HT1080 (cell line): Measurements from ENCODE around the gene DYNC1LI2. TPM values are rescaled to one million over a fixed set of nuclear protein-coding genes. Genes with fewer than 3 reads are reported as not detected.

Experiments used
- total RNA-seq: library from RNA; depleted of rRNA; stranded (reverse); fragments of >200 nt; shearing (Covaris generic); gene quantifications from 2 replicates; pipeline ENCODE4 v1.2.3, GENCODE V29; 2014; rRNA removed

DYNC1LI2 gene
- total RNA-seq, 1 experiment from 2014 or later: 52.9 TPM

Other genes with a start within 250 kb of the DYNC1LI2 start
- gene TK2, start 201.5 kb downstream of the DYNC1LI2 start, total RNA-seq: 9.7 and 10.5 TPM in 2 replicates
- 78.1 and 100 TPM in 2 replicates for gene CKLF, start 199.0 kb downstream of the DYNC1LI2 start, total RNA-seq
- 6.5 and 8.7 TPM in 2 replicates for gene CMTM1, start 185.2 kb downstream of the DYNC1LI2 start, total RNA-seq
- gene CMTM2, start 172.1 kb downstream of the DYNC1LI2 start, total RNA-seq: not detected in 2 replicates
- 24.0 and 40.9 TPM in 2 replicates for gene CMTM3, start 146.9 kb downstream of the DYNC1LI2 start, total RNA-seq
- 27.0 and 34.4 TPM in 2 replicates for gene CMTM4, start 54.9 kb downstream of the DYNC1LI2 start, total RNA-seq
- not detected in 2 replicates for gene TERB1, start 50.0 kb upstream of the DYNC1LI2 start, total RNA-seq
- 86.8 and 93.6 TPM in 2 replicates for gene NAE1, start 79.4 kb upstream of the DYNC1LI2 start, total RNA-seq
- gene CA7, start 92.8 kb upstream of the DYNC1LI2 start, total RNA-seq: not detected in 2 replicates
- 10.6 and 12.1 TPM in 2 replicates for gene PDP2, start 128.9 kb upstream of the DYNC1LI2 start, total RNA-seq
- gene CDH16, start 167.3 kb upstream of the DYNC1LI2 start, total RNA-seq: not detected in 2 replicates
- gene RRAD, start 173.9 kb upstream of the DYNC1LI2 start, total RNA-seq: 0.13 TPM in 1 of 2 replicates, not detected in the other
- 230 and 244 TPM in 2 replicates for gene CIAO2B, start 182.8 kb upstream of the DYNC1LI2 start, total RNA-seq
- gene CES2, start 183.9 kb upstream of the DYNC1LI2 start, total RNA-seq: 19.3 and 24.0 TPM in 2 replicates
- gene CES3, start 209.7 kb upstream of the DYNC1LI2 start, total RNA-seq: 0.53 and 1.2 TPM in 2 replicates
- not detected in 2 replicates for gene CES4A, start 237.0 kb upstream of the DYNC1LI2 start, total RNA-seq